ENCODE measurements around the gene MRPL2.

DNA sequence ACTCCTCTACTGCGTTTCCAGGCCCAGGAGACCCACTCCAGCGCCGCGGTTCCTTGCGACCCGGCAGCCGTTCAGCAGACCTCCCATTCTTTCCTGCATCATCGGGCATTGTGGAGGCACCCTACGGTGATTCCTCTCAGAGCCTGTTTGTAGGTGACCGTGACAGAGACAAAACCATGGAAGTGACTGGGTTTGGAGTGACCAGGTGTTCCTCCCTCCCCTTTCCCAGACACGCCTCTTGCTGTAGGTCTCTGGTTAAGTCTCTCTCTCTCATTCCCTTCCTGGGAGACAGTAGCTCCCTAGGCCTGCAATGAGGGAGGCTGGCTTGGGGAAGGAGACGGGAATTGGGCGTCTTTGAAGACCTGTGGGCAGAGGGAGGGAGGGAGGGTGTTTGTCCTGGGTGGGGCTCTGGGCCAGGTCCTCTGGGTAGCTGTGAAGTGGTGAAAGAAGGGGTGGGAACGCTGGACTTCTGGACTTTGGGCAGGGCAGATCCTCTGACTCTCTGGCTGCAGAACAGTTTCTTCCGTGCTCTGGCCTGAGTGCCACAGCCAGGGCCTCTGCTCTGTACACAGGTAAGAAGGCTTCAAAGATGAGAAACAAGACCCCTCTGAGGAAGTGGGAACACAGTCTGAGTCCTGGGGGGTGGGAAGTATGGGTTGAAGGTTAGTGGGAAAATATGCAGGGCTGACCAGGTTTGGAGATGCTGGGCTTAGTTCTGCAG is 960 bp upstream of the MRPL2 start:
- no peak for TF ChIP-seq POLR2AphosphoS5 (IDR thresholded peaks at IDR 0.05; ENCODE audit: low read depth, low read length)
- no peak for TF ChIP-seq REST (IDR thresholded peaks at IDR 0.05; ENCODE audit: insufficient read depth in 1 of 2, low read depth in 2 of 2, low read length in 2 of 2)
- TF ChIP-seq TAF1 (IDR thresholded peaks at IDR 0.05; ENCODE audit: borderline replicate concordance, insufficient read depth, low read length): no peak

All from PFSK-1 (cell line).